ENCODE data around the gene ACE. TPM values are rescaled to one million over a fixed set of nuclear protein-coding genes. Genes with fewer than 3 reads are reported as not detected.

ACE gene
- total RNA-seq, 4 donors from 2014 or later = 3.0 to 10.2 (median 7.2) TPM

DNA sequence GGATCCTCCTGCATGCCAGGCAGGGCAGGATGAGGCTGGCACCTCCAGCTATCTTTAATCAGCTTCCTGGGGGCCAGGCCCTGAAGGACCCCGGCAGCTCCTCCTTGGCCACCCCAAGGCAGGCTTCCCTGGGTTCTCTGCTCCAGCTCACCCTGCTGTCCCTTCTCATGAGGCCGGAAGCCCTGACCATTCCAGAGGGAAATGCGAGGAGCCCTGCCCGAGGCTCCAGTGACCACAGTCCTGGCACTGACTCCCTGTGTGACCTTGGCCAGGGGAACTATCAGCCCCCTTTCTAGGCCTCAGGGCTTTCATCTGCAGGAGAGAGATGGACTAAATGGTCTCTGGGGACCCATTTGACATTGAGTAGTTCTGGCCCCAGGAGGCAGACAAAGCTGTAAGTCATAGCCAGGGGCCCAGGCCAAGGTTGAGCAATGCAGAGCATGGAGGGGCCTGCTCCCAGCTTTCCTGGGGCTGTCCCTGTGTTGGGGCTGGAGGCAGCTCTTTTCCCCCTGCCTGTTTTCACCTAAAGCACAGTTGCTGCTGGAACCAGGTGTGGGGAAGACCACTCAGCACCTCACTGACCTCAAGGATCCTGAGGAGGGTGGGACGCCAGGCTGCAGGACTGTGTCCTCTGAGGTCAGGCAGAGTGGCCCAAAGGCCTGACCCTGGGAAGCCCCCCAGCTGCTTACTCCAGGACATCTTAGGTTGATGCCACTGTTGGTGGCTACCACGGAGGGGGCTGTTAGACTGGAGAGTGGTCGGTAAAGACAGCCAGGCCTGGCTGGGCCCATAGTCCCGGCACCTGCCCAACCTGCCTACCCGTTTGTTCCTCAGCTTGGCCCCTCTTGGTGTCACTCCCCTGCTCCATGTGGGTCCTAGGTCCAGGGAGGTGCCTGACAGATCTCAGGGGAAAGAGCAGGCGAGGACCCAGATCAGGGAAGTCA, 54.4 kb downstream of the ACE start:
- intact Hi-C loops (cut with DNase I; ENCODE audit: low total_unique reads) = no loop called here
- 82 to 88% methylated on average over 9 to 10 of the region's 10 CpGs for WGBS, 2 donors
- no peak for DNase-seq (ENCODE audit: low spot score in 2 of 2)
- TF ChIP-seq, protein P1, sequence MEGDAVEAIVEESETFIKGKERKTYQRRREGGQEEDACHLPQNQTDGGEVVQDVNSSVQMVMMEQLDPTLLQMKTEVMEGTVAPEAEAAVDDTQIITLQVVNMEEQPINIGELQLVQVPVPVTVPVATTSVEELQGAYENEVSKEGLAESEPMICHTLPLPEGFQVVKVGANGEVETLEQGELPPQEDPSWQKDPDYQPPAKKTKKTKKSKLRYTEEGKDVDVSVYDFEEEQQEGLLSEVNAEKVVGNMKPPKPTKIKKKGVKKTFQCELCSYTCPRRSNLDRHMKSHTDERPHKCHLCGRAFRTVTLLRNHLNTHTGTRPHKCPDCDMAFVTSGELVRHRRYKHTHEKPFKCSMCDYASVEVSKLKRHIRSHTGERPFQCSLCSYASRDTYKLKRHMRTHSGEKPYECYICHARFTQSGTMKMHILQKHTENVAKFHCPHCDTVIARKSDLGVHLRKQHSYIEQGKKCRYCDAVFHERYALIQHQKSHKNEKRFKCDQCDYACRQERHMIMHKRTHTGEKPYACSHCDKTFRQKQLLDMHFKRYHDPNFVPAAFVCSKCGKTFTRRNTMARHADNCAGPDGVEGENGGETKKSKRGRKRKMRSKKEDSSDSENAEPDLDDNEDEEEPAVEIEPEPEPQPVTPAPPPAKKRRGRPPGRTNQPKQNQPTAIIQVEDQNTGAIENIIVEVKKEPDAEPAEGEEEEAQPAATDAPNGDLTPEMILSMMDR (IDR thresholded peaks at IDR 0.05) = no peak
- no peak for TF ChIP-seq POLR2A (IDR thresholded peaks at IDR 0.05)
- no peak overlapping the region for H3K4me3 ChIP-seq (ENCODE audit: low read depth, poor library complexity, severe bottlenecking)

DNA sequence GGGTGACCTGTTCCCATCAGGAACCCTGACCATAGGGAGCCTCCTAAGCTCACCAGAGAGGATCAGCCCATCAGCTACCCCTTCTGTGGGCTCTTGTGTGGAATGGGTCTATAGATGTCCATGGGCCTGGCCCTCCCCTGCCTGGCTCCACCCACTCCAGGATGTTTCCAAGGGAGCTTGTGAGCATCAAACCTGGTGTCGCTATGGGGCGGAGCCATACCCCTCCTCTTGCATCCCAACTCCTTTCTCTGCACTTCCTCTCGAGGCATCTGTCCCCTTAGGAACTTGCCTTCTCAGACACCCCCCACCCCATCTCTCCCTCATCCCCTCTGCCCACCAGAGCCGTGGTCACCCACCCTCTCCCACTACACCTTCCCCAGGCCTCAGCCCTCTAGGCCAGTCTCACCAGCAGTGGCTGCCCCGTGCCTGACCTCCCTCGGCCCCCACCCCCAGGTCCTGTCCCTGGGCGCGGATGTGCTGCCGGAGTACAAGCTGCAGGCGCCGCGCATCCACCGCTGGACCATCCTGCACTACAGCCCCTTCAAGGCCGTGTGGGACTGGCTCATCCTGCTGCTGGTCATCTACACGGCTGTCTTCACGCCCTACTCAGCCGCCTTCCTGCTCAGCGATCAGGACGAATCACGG, 56.7 kb downstream of the ACE start:
- TF ChIP-seq, protein P1 (IDR thresholded peaks at IDR 0.05) = no peak
- no peak for TF ChIP-seq POLR2A (IDR thresholded peaks at IDR 0.05)
- 84 to 89% methylated on average over 20 of the region's 20 CpGs for WGBS, 2 donors
- no peak overlapping the region for H3K4me3 ChIP-seq (ENCODE audit: low read depth, poor library complexity, severe bottlenecking)
- DNase-seq (ENCODE audit: low spot score in 2 of 2) = no peak
- intact Hi-C loops (cut with DNase I; ENCODE audit: low total_unique reads) = no loop called here

DNA sequence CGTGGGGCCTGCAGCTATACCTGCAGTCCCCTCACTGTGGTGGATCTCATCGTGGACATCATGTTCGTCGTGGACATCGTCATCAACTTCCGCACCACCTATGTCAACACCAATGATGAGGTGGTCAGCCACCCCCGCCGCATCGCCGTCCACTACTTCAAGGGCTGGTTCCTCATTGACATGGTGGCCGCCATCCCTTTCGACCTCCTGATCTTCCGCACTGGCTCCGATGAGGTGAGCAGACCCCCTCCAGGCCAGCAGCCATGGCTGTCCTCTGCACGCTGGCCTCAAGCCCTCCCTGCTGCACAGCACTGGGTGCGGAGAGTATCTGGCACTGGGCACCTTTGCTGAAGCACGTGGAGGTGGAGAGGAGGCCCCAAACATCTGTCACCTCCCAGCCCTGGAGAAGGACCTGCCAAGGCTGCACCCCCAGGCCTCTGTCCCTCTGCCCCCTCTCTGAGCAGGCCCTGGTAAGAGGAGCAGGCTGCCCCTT, 57.3 kb downstream of the ACE start:
- TF ChIP-seq, protein P1 (IDR thresholded peaks at IDR 0.05) = no peak
- no peak for TF ChIP-seq POLR2A (IDR thresholded peaks at IDR 0.05)
- no peak for DNase-seq (ENCODE audit: low spot score in 2 of 2)
- intact Hi-C loops (cut with DNase I; ENCODE audit: low total_unique reads) = no loop called here
- WGBS, 2 donors = 92% methylated on average over 16 to 17 of the region's 17 CpGs
- no peak overlapping the region for H3K4me3 ChIP-seq (ENCODE audit: low read depth, poor library complexity, severe bottlenecking)

DNA sequence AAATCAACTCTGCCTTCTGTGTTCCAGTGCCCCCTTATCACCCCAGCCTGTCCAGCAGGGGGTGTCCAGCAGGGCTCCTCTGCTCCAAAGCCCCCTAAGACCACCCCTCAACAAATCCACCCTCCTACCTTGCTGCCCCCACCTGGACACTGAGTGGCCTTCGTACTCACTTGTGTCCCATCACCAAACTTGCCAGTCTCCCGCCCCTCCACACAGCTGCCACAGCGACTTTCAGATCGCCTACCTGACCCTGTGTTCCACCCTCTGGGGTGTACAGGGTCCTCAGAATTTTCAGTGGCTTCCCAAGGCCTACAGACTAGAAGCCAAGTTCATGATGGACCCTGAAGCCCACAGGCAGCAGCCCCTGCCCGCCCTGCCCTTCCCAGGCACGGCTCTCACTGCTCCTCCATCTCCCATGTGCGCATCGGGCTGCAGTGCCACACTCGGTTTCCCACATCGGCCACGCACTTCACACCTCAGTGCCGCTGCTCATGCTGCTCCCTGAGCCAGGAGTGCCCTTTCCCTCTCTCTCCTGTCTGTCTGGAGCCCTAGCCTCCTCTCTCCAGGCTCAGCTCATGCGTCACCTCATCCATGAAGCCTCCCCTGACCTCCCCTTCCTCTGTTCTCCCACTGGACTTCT, 58.1 kb downstream of the ACE start:
- WGBS, 2 donors = 83 to 85% methylated on average over 13 of the region's 13 CpGs
- H3K4me3 ChIP-seq (ENCODE audit: low read depth, poor library complexity, severe bottlenecking) = no peak overlapping the region
- no peak for TF ChIP-seq POLR2A (IDR thresholded peaks at IDR 0.05)
- TF ChIP-seq, protein P1 (IDR thresholded peaks at IDR 0.05) = no peak
- intact Hi-C loops (cut with DNase I; ENCODE audit: low total_unique reads) = no loop called here
- no peak for DNase-seq (ENCODE audit: low spot score in 2 of 2)

DNA sequence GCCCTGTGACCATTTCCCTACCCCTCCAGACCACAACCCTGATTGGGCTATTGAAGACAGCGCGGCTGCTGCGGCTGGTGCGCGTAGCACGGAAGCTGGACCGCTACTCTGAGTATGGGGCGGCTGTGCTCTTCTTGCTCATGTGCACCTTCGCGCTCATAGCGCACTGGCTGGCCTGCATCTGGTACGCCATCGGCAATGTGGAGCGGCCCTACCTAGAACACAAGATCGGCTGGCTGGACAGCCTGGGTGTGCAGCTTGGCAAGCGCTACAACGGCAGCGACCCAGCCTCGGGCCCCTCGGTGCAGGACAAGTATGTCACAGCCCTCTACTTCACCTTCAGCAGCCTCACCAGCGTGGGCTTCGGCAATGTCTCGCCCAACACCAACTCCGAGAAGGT, 58.8 kb downstream of the ACE start:
- 92 to 95% methylated on average over 24 of the region's 24 CpGs for WGBS, 2 donors

More for the DNA sequence above, 58.8 kb downstream of the ACE start:
- intact Hi-C loops (cut with DNase I; ENCODE audit: low total_unique reads) = no loop called here
- no peak overlapping the region for H3K4me3 ChIP-seq (ENCODE audit: low read depth, poor library complexity, severe bottlenecking)
- no peak for TF ChIP-seq POLR2A (IDR thresholded peaks at IDR 0.05)
- TF ChIP-seq, protein P1 (IDR thresholded peaks at IDR 0.05) = no peak
- DNase-seq (ENCODE audit: low spot score in 2 of 2) = no peak

Data from lower leg skin (tissue), 4 donors.